Mucosa of stomach (tissue), 1 donor: Measurements from ENCODE around the gene RNF114.

Experiments
- H3K27me3 ChIP-seq: one replicate; pipeline ENCODE4 v1.7.0; 2013; ENCODE audit warnings: mild to moderate bottlenecking, low read length; ENCODE audit not compliant: control insufficient read depth, insufficient read depth
- H3K36me3 ChIP-seq: one replicate; pipeline ENCODE4 v1.7.0; 2013; ENCODE audit warnings: low read length; ENCODE audit not compliant: control insufficient read depth, insufficient read depth
- H3K4me1 ChIP-seq: one replicate; pipeline ENCODE4 v1.7.0; 2013; ENCODE audit warnings: mild to moderate bottlenecking, low read length; ENCODE audit not compliant: control insufficient read depth, insufficient read depth
- H3K4me3 ChIP-seq: one replicate; pipeline ENCODE4 v1.7.0; 2013; ENCODE audit warnings: low read length
- H3K9ac ChIP-seq: one replicate; pipeline ENCODE4 v1.7.0; 2013; ENCODE audit warnings: mild to moderate bottlenecking, low read length, moderate library complexity
- H3K9me3 ChIP-seq: one replicate; pipeline ENCODE4 v1.7.0; 2013; ENCODE audit warnings: mild to moderate bottlenecking, low read length, moderate library complexity; ENCODE audit not compliant: control insufficient read depth
- donor health status: Pancreatic carcinoma.

RNF114 gene, protein sequence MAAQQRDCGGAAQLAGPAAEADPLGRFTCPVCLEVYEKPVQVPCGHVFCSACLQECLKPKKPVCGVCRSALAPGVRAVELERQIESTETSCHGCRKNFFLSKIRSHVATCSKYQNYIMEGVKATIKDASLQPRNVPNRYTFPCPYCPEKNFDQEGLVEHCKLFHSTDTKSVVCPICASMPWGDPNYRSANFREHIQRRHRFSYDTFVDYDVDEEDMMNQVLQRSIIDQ

DNA sequence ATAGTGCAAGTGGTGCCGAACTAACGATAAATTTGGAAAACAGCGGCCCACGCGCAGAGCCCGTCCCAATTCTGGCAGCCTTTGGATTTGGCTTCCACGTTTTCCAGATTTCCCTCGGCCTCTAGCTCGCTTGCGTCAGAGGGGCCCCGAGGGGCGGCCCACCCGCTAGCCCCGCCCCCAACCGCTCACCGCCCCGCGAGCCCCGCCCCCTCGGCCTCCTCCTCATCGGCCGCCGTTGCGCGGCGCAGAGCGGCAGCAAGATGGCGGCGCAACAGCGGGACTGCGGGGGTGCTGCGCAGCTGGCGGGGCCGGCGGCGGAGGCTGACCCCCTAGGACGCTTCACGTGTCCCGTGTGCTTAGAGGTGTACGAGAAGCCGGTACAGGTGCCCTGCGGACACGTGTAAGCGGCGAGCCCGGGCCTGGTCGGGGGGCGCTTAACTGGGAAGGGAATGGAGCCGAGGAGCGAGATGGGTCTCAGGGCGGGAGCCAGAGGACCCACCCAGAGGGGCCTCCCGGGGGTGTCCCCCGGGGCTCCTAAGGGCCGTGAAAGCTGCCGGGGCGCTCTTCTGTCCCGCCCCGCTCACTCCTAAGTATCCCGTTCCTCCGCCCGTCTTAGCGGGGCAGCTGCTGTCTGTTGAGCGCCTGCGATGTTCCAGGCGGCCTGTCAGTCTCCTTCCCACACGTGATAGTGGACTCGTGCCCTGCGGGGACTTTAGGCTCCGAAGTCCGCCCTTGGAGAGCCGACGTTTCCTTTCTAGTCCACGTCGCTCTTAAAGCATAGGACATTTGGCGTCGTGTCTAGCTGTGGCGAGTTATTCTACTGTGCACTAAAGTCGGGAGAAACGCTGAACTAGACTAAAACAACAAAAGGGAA lies at the start of gene RNF114:
Gene RNF114, plus strand, starts transcription at position 245 of the 874 bp plus-strand sequence. Its CDS starts 16 bp downstream, at position 261.
- Histone ChIP-seq H3K4me1 (peaks cover 26% of the 10 kb centered on the region), H3K9me3 (no peaks in the 10 kb centered on the region)

DNA sequence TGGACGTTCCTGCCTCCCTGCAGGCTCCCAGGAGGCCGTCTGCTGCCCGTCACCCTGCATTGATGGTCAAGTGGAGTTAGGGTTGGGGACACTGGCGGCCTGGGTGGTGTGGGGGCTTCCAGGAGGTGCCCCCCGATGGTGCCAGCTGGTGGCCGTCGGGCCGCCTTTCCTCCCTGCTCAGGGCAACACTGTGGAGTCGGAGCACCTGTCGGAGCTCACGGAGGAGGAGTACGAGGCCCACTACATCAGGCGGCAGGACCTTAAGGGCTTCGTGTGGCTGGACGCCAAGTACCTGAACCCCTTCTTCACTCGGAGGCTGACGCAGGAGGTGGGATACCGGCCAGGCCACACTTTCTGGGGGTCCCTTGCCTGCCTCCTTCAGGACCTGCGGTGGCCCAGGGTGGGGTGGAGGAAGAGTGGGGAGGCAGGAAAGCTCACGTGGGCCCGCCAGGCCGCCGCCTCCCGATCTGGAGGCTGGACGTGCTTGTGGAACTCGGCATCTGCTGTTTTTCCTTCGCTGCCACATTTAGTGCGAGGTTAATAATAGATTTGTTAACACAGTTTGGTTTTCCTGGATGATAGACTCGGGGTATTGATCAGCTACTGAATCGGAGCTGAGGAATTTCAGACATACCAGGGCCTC lies 49.5 kb upstream of the RNF114 start:
- H3K9me3 ChIP-seq, result no peaks in the 10 kb centered on the region
- peaks cover 7% of the 10 kb centered on the region for H3K36me3 ChIP-seq
- H3K9ac ChIP-seq, result no peak overlapping the region
- peaks cover 31% of the 10 kb centered on the region for H3K4me1 ChIP-seq
- no peaks in the 10 kb centered on the region for H3K27me3 ChIP-seq
- no peak overlapping the region for H3K4me3 ChIP-seq

More for the DNA sequence above, at the start of gene RNF114:
- H3K27me3 ChIP-seq, result no peaks in the 10 kb centered on the region
- H3K36me3 ChIP-seq, result no peaks in the 10 kb centered on the region
- H3K4me3 ChIP-seq, result peak within 1 kb of the TSS; percentile 66
- peak within 1 kb of the TSS; percentile 97 for H3K9ac ChIP-seq

DNA sequence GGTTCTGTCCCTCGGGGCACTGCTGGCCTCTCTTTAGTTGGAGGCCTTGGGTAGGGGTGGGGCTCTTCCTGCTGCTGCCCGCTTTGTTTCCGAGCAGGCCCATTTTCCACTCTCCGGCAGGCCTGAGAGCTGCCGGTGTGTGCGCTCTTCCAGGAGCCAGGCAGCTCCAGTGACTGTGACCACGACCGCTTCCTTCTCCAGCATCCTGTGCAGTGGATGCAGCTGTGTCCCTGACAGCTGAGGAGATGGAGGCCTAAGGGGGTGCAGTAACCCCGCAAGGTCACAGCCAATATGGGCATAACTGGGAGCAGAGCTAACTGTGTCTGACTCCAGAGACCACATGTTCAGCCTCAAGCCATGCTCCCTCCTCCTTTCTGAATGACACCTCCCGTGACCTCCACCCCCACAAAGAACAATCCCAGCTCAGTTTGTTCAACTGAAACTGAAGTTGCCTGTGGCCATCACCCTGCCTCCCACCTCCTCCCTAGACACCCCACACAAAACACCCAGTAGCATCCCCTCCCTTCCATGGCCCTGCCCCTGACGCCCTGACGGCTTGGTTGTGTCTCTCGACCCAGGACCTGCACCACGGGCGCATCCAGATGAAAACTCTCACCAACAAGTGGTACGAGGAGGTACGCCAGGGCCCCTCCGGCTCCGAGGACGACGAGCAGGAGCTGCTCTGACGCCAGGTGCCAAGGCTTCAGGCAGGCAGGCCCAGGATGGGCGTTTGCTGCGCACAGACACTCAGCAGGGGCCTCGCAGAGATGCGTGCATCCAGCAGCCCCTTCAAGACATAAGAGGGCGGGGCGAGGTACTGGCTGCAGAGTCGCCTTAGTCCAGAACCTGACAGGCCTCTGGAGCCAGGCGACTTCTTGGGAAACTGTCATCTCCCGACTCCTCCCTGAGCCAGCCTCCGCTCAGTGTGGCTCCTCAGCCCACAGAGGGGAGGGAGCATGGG lies 48.7 kb upstream of the RNF114 start:
- H3K9ac ChIP-seq, result no peak overlapping the region
- H3K36me3 ChIP-seq, result peaks cover 7% of the 10 kb centered on the region
- H3K9me3 ChIP-seq, result no peaks in the 10 kb centered on the region
- no peak overlapping the region for H3K4me3 ChIP-seq
- H3K27me3 ChIP-seq, result no peaks in the 10 kb centered on the region
- peaks cover 32% of the 10 kb centered on the region for H3K4me1 ChIP-seq

DNA sequence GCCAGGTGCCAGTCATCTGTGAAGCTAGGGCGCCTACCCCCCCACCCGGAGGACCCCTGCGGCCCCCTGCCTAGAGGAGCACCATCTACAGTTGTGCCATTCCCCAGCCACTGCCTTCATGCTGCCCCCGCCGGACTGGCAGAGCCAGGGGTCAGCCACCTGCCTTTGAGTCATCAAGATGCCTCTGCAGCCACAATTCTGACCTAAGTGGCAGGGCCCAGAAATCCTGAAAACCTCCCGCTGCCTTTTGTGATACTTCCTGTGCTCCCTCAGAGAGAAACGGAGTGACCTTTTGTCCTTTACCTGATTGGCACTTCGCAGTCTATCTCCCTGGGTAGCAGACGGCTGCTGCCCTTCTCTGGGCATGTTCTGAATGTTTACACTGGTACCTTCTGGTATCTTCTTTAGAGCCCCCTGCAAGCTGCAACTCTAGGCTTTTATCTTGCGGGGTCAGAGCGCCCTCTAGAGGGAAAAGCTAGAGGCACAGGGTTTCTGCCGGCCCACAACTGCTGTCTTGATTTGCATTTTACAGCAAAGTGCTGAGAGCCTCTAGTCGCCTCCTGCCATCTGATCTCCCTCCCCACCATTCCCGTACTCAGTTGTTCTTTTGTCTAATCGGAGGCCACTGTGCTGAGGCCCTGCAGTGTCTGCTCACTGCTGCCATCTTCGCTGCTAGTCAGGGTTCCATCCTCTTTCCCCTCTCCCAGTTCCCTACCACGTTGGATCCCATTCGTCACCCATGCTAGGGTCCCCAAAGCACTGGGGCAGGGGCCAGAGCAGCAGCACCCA lies 47.8 kb upstream of the RNF114 start:
- H3K4me1 ChIP-seq, result peaks cover 41% of the 10 kb centered on the region
- H3K27me3 ChIP-seq, result no peaks in the 10 kb centered on the region
- H3K36me3 ChIP-seq, result peaks cover 7% of the 10 kb centered on the region
- no peak overlapping the region for H3K4me3 ChIP-seq
- no peak overlapping the region for H3K9ac ChIP-seq
- no peaks in the 10 kb centered on the region for H3K9me3 ChIP-seq

DNA sequence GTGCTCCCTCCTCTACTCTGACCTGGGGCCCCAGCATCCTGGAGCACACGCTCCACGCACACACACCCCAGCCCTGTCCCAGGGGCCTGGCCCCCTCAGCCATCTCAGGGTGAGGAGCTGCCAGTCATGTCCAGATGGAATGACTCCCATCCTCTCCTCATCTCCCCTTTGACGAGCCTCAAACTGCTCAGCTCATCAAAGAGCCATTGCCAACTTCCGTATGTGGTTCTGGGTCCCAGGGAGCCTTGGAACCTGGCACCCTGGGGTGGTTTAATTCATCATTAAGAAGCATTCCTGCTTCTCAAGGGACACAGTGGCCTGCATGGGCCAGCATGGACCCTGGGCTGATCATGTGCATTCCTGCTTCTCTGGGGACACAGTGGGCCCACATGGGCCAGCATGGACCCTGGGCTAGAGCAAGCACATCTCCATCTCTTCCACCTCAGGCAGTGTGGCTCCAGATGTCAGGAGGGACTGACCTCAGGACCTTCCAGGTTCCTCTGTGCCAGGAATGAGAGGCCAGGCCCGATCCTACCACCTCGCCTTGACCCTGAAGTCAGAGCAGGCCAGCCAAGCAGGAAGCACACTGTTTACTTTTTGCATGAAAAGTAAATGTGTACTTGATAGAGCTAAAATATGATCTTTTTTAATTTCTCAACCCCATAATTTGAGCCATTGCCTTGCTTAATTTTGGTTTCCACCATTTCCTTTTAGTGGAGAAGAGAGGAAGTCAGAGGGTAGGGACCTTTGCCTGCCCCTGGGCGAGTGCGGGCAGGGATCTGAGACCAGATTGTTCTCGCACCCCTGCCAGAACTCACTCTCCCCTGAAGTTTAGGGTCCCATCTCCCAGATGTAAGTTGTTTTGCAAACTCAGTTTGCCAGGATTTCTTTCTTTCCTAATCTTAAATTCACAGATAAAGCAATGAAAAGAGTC lies 46.9 kb upstream of the RNF114 start:
- no peak overlapping the region for H3K9ac ChIP-seq
- H3K9me3 ChIP-seq, result no peaks in the 10 kb centered on the region
- peaks cover 43% of the 10 kb centered on the region for H3K4me1 ChIP-seq
- H3K27me3 ChIP-seq, result no peaks in the 10 kb centered on the region
- no peak overlapping the region for H3K4me3 ChIP-seq
- H3K36me3 ChIP-seq, result peaks cover 4% of the 10 kb centered on the region

DNA sequence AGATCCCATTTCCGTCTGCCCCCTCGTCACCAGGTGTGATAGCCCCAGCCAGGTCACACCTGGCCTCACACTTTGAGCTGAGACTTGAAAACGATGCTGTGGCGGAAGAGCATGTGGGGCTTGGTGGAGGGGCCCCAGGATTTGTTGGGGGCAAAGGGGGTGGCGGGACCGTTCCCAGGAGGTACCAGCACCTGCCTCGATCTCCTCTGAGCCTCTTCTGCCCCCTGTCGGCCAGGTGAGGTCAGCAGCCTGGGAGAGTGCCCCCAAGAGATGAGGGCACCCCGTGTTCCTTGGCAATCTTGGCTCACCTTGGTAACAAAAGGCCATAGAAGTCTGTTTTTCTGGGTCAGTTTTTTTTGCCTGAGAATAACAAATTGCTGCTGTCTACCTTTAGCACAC lies 46.3 kb upstream of the RNF114 start:
- Histone ChIP-seq H3K4me1 (peaks cover 43% of the 10 kb centered on the region), H3K27me3 (no peaks in the 10 kb centered on the region), H3K4me3 (no peak overlapping the region), H3K9me3 (no peaks in the 10 kb centered on the region), H3K36me3 (peaks cover 4% of the 10 kb centered on the region), H3K9ac (no peak overlapping the region)

DNA sequence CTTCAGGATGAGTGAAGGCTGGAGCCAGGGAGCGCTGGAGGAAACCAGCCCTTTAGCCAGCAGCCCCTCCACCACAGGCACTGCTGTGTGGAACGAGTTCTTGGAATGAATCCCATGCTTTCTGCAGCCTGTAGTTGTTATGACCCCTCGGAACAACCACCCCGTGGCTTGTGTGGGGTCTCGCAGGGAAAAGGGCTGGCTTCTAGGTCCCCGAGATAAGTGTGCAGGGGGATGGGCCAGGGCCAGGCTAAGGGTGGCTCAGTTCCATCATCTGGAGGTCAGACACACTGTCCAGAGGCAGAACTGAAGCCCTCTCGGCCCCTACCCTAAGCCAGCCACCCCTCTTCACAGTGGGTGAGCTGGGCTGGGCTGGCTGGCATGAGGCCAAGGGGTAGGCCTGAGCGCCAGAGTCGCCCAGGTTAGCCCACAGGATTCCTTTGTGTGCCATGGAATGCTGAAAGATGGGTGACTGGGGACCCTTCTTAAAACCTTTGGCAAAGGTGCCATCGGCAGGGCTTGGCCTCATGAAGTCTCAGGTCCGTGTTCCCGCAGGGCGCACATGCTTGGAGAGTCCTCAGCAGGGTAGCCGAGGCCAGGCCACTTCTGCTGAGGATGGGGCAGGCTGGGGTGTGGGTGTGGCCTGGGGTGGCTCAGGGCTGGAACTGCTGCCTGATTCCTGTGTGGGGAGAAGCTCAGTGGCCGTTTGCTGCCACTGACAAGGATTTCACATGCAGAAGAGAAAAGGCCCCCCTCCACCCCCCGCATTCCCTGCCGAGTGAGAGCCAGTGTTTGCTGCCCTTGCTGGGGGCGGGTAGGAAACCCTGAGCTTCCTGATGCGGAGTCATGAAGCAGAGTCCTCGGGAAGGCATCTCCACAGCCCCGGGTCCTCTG lies 45.5 kb upstream of the RNF114 start:
- Histone ChIP-seq H3K27me3 (no peaks in the 10 kb centered on the region), H3K4me1 (peaks cover 43% of the 10 kb centered on the region), H3K9ac (no peak overlapping the region), H3K36me3 (no peaks in the 10 kb centered on the region), H3K4me3 (no peak overlapping the region), H3K9me3 (no peaks in the 10 kb centered on the region)

DNA sequence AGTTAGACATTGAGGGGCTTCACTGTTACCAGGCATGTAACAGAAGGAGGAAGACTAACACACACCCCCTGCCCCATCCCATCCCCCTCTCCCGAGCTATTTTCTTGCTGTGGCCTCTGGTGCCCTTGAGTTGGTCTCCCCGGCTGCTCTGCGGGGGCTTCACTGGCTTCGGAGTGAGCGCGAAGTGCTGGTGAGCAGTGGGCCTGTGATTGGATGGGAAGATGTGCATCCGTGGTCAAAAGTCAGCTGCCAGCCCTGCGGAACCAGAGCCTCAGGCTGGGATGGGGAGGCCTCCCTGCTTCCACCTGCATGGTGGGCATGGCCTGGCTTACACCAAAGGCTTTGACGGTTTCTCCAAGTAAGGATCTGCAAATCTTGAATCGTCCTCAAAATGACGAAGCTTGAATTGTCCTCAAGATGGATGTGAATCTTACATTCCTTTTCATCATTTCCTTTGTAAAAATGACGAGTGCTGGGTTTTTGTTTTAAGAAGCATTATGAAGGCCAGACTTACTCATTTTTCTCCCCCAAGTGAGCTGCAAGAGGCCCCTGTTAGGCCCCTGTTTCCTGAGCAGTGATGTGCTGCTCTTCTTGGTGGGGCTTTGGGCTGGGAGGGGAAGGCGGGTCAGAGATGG lies 44.6 kb upstream of the RNF114 start:
- Histone ChIP-seq H3K4me3 (no peak overlapping the region), H3K9ac (no peak overlapping the region), H3K9me3 (no peaks in the 10 kb centered on the region), H3K27me3 (no peaks in the 10 kb centered on the region), H3K4me1 (peaks cover 43% of the 10 kb centered on the region), H3K36me3 (no peaks in the 10 kb centered on the region)

DNA sequence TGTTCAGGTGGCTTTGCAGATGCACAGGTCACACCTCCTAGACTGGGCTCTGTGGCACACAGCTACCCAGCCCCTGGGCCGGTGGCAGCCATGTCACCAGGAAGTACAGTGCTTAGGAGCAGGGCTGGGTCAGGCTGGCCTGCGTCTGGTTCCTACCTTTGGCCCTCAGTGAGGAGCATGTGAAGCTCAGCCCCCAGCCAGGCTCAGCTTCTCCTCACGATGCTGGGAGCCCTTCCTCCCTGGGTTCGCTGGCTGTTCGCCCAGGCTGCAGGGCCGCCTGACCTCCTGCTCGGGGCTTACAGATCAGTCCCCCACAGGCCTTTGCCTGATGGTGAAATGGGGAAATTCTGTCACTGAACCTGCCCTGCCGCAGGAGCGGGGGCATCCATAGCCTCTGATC lies 43.9 kb upstream of the RNF114 start:
- H3K36me3 ChIP-seq, result no peaks in the 10 kb centered on the region
- H3K4me3 ChIP-seq, result no peak overlapping the region
- no peaks in the 10 kb centered on the region for H3K27me3 ChIP-seq
- no peaks in the 10 kb centered on the region for H3K9me3 ChIP-seq
- peaks cover 43% of the 10 kb centered on the region for H3K4me1 ChIP-seq
- no peak overlapping the region for H3K9ac ChIP-seq
